GM21381 (cell line): ENCODE results near the gene B4GALT3.

Experiments
- ATAC-seq: cut with Tn5 transposase; IDR thresholded peaks from one replicate; pipeline ENCODE4 v1.9.1; 2021; ENCODE audit warnings: mild to moderate bottlenecking, moderate library complexity; ENCODE audit not compliant: unreplicated experiment

Gene B4GALT3

GRCh38 chr1:161131523-161132409 is 45.5 kb downstream of the B4GALT3 start:
- ATAC-seq = no peak

- ATAC-seq = no peak
Observed at GRCh38 chr1:161130266-161130665, 47.0 kb downstream of the B4GALT3 start.

GRCh38 chr1:161128591-161129420 is 48.5 kb downstream of the B4GALT3 start:
- ATAC-seq = no peak

GRCh38 chr1:161127649-161128048 is 49.7 kb downstream of the B4GALT3 start:
- ATAC-seq = no peak

GRCh38 chr1:161122967-161123366 is 54.3 kb downstream of the B4GALT3 start:
- ATAC-seq = no peak

- no peak for ATAC-seq
Observed at GRCh38 chr1:161121834-161122233, 55.5 kb downstream of the B4GALT3 start.
